ENCODE measurements around the gene FSTL3.

DNA sequence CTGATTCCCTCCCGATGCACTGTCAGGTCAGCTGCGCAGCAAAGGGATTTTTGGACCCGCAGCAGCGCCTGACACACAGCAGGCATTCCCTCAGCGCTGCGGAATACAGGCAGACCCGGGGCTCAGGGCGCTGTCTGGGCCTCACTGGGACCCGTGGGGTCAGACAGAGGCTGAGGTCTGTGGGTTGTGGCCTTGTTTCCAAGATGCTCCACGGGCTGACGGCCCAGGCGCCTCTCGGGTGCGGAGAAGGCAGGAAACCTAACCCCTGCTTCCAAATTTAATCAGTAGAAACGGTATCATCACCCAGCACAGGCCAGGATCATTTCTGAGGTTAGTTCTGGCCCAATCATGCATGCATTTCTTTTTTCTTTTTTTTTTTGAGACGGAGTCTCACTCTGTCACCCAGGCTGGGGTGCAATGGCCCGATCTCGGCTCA, 12.5 kb upstream of the FSTL3 start:
- TF ChIP-seq POLR2A (IDR thresholded peaks at IDR 0.05; ENCODE audit: low read length), result no peak
- TF ChIP-seq GATA1 (IDR thresholded peaks at IDR 0.05; ENCODE audit: low read depth, low read length), result no peak

Measured in erythroblast (primary cell).